Ishikawa (cell line): Measurements from ENCODE around the gene AARS2.

Experiments
- CEBPB ChIP-seq: IDR thresholded peaks from 2 replicates; pipeline ENCODE4 v1.6.1; 2012
- CREB1 ChIP-seq: IDR thresholded peaks from 2 replicates; pipeline ENCODE4 v1.6.1; 2012; ENCODE audit warnings: low read depth
- EGR1 ChIP-seq: IDR thresholded peaks from 2 replicates; pipeline ENCODE4 v1.6.1; 2012
- EP300 ChIP-seq: IDR thresholded peaks from 2 replicates; pipeline ENCODE4 v1.6.1; 2012; ENCODE audit warnings: borderline replicate concordance
- FOXM1 ChIP-seq: IDR thresholded peaks from 2 replicates; pipeline ENCODE4 v1.6.1; 2012; ENCODE audit warnings: low read depth, borderline replicate concordance
- NFIC ChIP-seq: IDR thresholded peaks from 2 replicates; pipeline ENCODE4 v1.6.1; 2012
- RAD21 ChIP-seq: IDR thresholded peaks from 2 replicates; pipeline ENCODE4 v1.6.1; 2012; ENCODE audit warnings: low read depth
- TAF1 ChIP-seq: IDR thresholded peaks from 2 replicates; pipeline ENCODE4 v1.6.1; 2012; ENCODE audit warnings: low read depth, mild to moderate bottlenecking
- TEAD4 ChIP-seq: IDR thresholded peaks from 2 replicates; pipeline ENCODE4 v1.6.1; 2012
- YY1 ChIP-seq: IDR thresholded peaks from 2 replicates; pipeline ENCODE4 v1.6.1; 2012; ENCODE audit warnings: low read depth
- ZBTB7A ChIP-seq: IDR thresholded peaks from 2 replicates; pipeline ENCODE4 v1.6.1; 2012; ENCODE audit warnings: low read depth
- TF ChIP-seq, protein P1 (sequence below): IDR thresholded peaks from 2 replicates; pipeline ENCODE4 v1.6.1; 2012; ENCODE audit warnings: low read depth, mild to moderate bottlenecking
- TF ChIP-seq, protein P2 (sequence below): IDR thresholded peaks from 2 replicates; pipeline ENCODE4 v1.6.1; 2012
- TF ChIP-seq, protein P3 (sequence below): IDR thresholded peaks from 2 replicates; pipeline ENCODE4 v1.6.1; 2012

DNA sequence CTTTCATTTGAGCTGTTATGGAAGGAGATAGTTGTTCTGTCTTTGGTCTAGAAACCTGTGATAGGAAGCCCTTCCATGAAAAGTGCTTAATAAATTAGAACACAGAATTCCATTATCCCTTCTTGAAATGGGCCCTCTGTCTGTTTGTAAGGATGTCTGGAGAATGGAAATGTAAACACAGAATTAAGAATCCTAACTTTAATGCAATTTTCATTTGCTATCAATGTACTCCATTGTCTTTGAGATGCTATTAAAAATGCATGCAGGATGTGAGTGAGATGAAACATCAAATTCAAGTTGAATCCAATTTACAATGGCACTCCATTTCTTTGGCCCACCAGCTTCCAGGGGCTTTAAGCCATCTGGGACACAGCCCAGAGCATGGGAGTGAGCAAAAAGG lies 13.9 kb upstream of the AARS2 start:
- TF ChIP-seq, protein P1, sequence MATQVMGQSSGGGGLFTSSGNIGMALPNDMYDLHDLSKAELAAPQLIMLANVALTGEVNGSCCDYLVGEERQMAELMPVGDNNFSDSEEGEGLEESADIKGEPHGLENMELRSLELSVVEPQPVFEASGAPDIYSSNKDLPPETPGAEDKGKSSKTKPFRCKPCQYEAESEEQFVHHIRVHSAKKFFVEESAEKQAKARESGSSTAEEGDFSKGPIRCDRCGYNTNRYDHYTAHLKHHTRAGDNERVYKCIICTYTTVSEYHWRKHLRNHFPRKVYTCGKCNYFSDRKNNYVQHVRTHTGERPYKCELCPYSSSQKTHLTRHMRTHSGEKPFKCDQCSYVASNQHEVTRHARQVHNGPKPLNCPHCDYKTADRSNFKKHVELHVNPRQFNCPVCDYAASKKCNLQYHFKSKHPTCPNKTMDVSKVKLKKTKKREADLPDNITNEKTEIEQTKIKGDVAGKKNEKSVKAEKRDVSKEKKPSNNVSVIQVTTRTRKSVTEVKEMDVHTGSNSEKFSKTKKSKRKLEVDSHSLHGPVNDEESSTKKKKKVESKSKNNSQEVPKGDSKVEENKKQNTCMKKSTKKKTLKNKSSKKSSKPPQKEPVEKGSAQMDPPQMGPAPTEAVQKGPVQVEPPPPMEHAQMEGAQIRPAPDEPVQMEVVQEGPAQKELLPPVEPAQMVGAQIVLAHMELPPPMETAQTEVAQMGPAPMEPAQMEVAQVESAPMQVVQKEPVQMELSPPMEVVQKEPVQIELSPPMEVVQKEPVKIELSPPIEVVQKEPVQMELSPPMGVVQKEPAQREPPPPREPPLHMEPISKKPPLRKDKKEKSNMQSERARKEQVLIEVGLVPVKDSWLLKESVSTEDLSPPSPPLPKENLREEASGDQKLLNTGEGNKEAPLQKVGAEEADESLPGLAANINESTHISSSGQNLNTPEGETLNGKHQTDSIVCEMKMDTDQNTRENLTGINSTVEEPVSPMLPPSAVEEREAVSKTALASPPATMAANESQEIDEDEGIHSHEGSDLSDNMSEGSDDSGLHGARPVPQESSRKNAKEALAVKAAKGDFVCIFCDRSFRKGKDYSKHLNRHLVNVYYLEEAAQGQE, result no peak
- no peak for TF ChIP-seq RAD21
- no peak for TF ChIP-seq CEBPB
- no peak for TF ChIP-seq EP300
- no peak for TF ChIP-seq YY1
- TF ChIP-seq NFIC, result no peak
- TF ChIP-seq TAF1, result no peak
- no peak for TF ChIP-seq TEAD4
- no peak for TF ChIP-seq FOXM1
- TF ChIP-seq, protein P2, sequence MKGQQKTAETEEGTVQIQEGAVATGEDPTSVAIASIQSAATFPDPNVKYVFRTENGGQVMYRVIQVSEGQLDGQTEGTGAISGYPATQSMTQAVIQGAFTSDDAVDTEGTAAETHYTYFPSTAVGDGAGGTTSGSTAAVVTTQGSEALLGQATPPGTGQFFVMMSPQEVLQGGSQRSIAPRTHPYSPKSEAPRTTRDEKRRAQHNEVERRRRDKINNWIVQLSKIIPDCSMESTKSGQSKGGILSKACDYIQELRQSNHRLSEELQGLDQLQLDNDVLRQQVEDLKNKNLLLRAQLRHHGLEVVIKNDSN, result no peak
- no peak for TF ChIP-seq EGR1
- TF ChIP-seq, protein P3, sequence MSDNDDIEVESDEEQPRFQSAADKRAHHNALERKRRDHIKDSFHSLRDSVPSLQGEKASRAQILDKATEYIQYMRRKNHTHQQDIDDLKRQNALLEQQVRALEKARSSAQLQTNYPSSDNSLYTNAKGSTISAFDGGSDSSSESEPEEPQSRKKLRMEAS, result no peak
- TF ChIP-seq ZBTB7A, result no peak
- TF ChIP-seq CREB1, result no peak
